Endothelial cell of umbilical vein (primary cell): Measurements from ENCODE around the gene ERI2.

Experiments used
- EZH2 ChIP-seq: IDR thresholded peaks from 2 replicates; pipeline ENCODE4 v1.6.1; 2012; ENCODE audit warnings: borderline replicate concordance, low read depth, mild to moderate bottlenecking, moderate library complexity, low read length, inconsistent platforms; ENCODE audit not compliant: severe bottlenecking
- MAX ChIP-seq: IDR thresholded peaks from 2 replicates; pipeline ENCODE4 v1.6.1; 2011; ENCODE audit not compliant: insufficient read depth, insufficient read length

- TF ChIP-seq MAX (no peak), EZH2 (no peak)
Observed at GRCh38 chr16:20765732-20766131, 40.5 kb downstream of the ERI2 start.
